H1 (cell line): ENCODE data around the gene VPS35L. TPM values are rescaled to one million over a fixed set of nuclear protein-coding genes. Genes with fewer than 3 reads are reported as not detected.

Source experiments
- ATF2 ChIP-seq: IDR thresholded peaks from 2 replicates; pipeline ENCODE4 v1.6.1; 2012; ENCODE audit warnings: low read length, inconsistent platforms
- CHD7 ChIP-seq: fragments of 300-600 bp; sonication (generic); IDR thresholded peaks from 2 replicates; pipeline ENCODE4 v1.7.1; 2012; ENCODE audit warnings: low read length, moderate library complexity, mild to moderate bottlenecking, inconsistent platforms; ENCODE audit not compliant: insufficient replicate concordance
- JUN ChIP-seq: IDR thresholded peaks from 2 replicates; pipeline ENCODE4 v1.6.1; 2011; ENCODE audit warnings: low read depth, mild to moderate bottlenecking, improper control_type of control experiment, low read length
- POLR2AphosphoS5 ChIP-seq: IDR thresholded peaks from 2 replicates; pipeline ENCODE4 v1.6.1; 2011; ENCODE audit warnings: low read depth, low read length
- ZNF274 ChIP-seq: IDR thresholded peaks from 2 replicates; pipeline ENCODE4 v1.7.0; 2012; ENCODE audit warnings: low read length, borderline replicate concordance; ENCODE audit errors: extremely low read depth
- polyA plus RNA-seq, 7 experiments: library from polyadenylated mRNA; depleted of rRNA in 3 of 7; stranded (reverse) in 5 of 7; unstranded in 2 of 7; fragments of >200 nt in 5 of 7; fragments of 200-250 nt in 2 of 7; gene quantifications; 1 replicate in 5 of 7; 2 replicates in 1 of 7; 4 replicates in 1 of 7; pipeline versions ENCODE4 v1.2.1 to v1.2.3, GENCODE V29; 2011 to 2013; ENCODE audit warnings: missing spikeins in 2 of 7, mixed read lengths in 2 of 7
- total RNA-seq: library from RNA; stranded (reverse); fragmentation: NEBNext Ultra II Directional; extraction: Animal tissue kit (Norgen Biotek cat#: 25700); gene quantifications from 2 replicates; pipeline ENCODE4 v1.2.1, GENCODE V29; 2021

The VPS35L gene
- total and polyA plus RNA-seq, 2 of the 8 experiments (the other 6 are each of a cell fraction or from before 2014, with no cell fraction given), result 31.5 to 57.1 TPM

- no peak for TF ChIP-seq POLR2AphosphoS5
- no peak for TF ChIP-seq CHD7
- no peak for TF ChIP-seq ZNF274
- TF ChIP-seq ATF2, result no peak
- TF ChIP-seq JUN, result no peak
Observed at GRCh38 chr16:19722269-19722952, 166.9 kb downstream of the VPS35L start (continued).
